IMR-90 (cell line): Measurements from ENCODE around the gene LAMA2. TPM values are rescaled to one million over a fixed set of nuclear protein-coding genes. Genes with fewer than 3 reads are reported as not detected.

Experiments used
- ATAC-seq: fragments of 200-7000 bp; cut with Tn5 transposase; 2 replicates; pipeline ENCODE4 v1.9.1; 2020; ENCODE audit warnings: low read depth, mild to moderate bottlenecking, moderate library complexity
- BruUV-seq: library from RNA; stranded (reverse); fragments of 400-500 nt; replicated peaks from 2 replicates; lab custom pipeline; 2021; lab: Mats Ljungman, UMichigan
- CTCF ChIA-PET: fragments of 300-600 bp; formaldehyde crosslinking; extraction: SDS; loops from one replicate; lab custom pipeline; 2021; ENCODE audit warnings: antibody characterized with exemption; lab: Yijun Ruan, JAX
- POLR2A ChIA-PET: fragments of 300-600 bp; sonication (Branson Sonifier 250); formaldehyde crosslinking; loops from one replicate; lab custom pipeline; 2022; ENCODE audit warnings: antibody characterized with exemption; ENCODE audit not compliant: unreplicated experiment; lab: Charles Lee
- DNase-seq: peaks from one replicate; pipeline ENCODE4 v3.0.0; 2013
- H2AFZ ChIP-seq: replicated peaks from 2 replicates; pipeline ENCODE3; 2013; ENCODE audit warnings: low read length, mild to moderate bottlenecking; ENCODE audit not compliant: poor library complexity
- H2AK5ac ChIP-seq: 2 replicates; pipeline ENCODE4 v1.6.1; 2013; ENCODE audit warnings: low read depth, low read length, inconsistent platforms
- H2AK9ac ChIP-seq: replicated peaks from 2 replicates; pipeline ENCODE3; 2013; ENCODE audit warnings: mild to moderate bottlenecking, low read depth, low read length, moderate library complexity; ENCODE audit not compliant: poor library complexity
- H2BK120ac ChIP-seq: 2 replicates; pipeline ENCODE4 v1.6.1; 2013; ENCODE audit warnings: low read depth, low read length, inconsistent platforms
- H2BK15ac ChIP-seq: 3 replicates; pipeline ENCODE4 v1.6.1; 2013; ENCODE audit warnings: low read depth, low read length, inconsistent platforms
- H2BK20ac ChIP-seq: 2 replicates; pipeline ENCODE4 v1.6.1; 2013; ENCODE audit warnings: low read depth, mild to moderate bottlenecking, inconsistent platforms, low read length, moderate library complexity
- H2BK5ac ChIP-seq: 2 replicates; pipeline ENCODE4 v1.6.1; 2013; ENCODE audit warnings: mild to moderate bottlenecking, low read depth, low read length, inconsistent platforms; ENCODE audit not compliant: poor library complexity, severe bottlenecking
- H3K14ac ChIP-seq: replicated peaks from 2 replicates; pipeline ENCODE4 v1.6.1; 2013; ENCODE audit warnings: low read depth, low read length, inconsistent platforms
- H3K18ac ChIP-seq: 2 replicates; pipeline ENCODE4 v1.6.1; 2013; ENCODE audit warnings: low read depth, low read length, control low read depth
- H3K23ac ChIP-seq: 2 replicates; pipeline ENCODE4 v1.6.1; 2013; ENCODE audit warnings: low read depth, low read length, inconsistent platforms
- H3K27ac ChIP-seq: 2 replicates; pipeline ENCODE4 v1.5.1; 2013; ENCODE audit warnings: mild to moderate bottlenecking, control low read depth, low read length; ENCODE audit not compliant: insufficient read depth
- H3K27me3 ChIP-seq: 2 replicates; pipeline ENCODE4 v1.6.1; 2013; ENCODE audit warnings: low read length; ENCODE audit not compliant: control insufficient read depth, insufficient read depth
- H3K36me3 ChIP-seq: 2 replicates; pipeline ENCODE4 v1.6.1; 2013; ENCODE audit warnings: low read length, mixed read lengths; ENCODE audit not compliant: control insufficient read depth, insufficient read depth
- H3K4ac ChIP-seq: 2 replicates; pipeline ENCODE4 v1.6.1; 2013; ENCODE audit warnings: low read depth, low read length, inconsistent platforms
- H3K4me1 ChIP-seq: 2 replicates; pipeline ENCODE4 v1.6.1; 2013; ENCODE audit warnings: low read length, mixed read lengths; ENCODE audit not compliant: control insufficient read depth, insufficient read depth
- H3K4me2 ChIP-seq: 2 replicates; pipeline ENCODE4 v1.6.1; 2013; ENCODE audit warnings: low read depth, mild to moderate bottlenecking, control low read depth, low read length, moderate library complexity
- H3K4me3 ChIP-seq: 2 replicates; pipeline ENCODE4 v1.5.1; 2013; ENCODE audit warnings: low read depth, mild to moderate bottlenecking, control low read depth, low read length, moderate library complexity; ENCODE audit not compliant: insufficient read depth
- H3K56ac ChIP-seq: 2 replicates; pipeline ENCODE4 v1.6.1; 2013; ENCODE audit warnings: low read length, inconsistent platforms; ENCODE audit not compliant: insufficient read depth; ENCODE audit errors: extremely low read depth
- H3K79me1 ChIP-seq, 2 experiments: 2 replicates each; pipeline ENCODE4 v1.6.1; 2013; ENCODE audit warnings: low read length in 2 of 2, inconsistent platforms in 1 of 2, low read depth in 1 of 2
- H3K9ac ChIP-seq: 2 replicates; pipeline ENCODE4 v1.6.1; 2013; ENCODE audit warnings: low read depth, low read length, control low read depth
- H3K9me1 ChIP-seq: 2 replicates; pipeline ENCODE4 v1.6.1; 2013; ENCODE audit warnings: low read length, inconsistent platforms; ENCODE audit not compliant: insufficient read depth
- H3K9me3 ChIP-seq: 2 replicates; pipeline ENCODE4 v1.6.1; 2013; ENCODE audit warnings: low read length; ENCODE audit not compliant: control insufficient read depth, insufficient read depth
- H4K20me1 ChIP-seq: 2 replicates; pipeline ENCODE4 v1.6.1; 2013; ENCODE audit warnings: low read length, inconsistent platforms; ENCODE audit not compliant: insufficient read depth
- H4K5ac ChIP-seq: 2 replicates; pipeline ENCODE4 v1.6.1; 2013; ENCODE audit warnings: mild to moderate bottlenecking, low read depth, low read length, control low read depth
- H4K8ac ChIP-seq, 2 experiments: 2 replicates each; pipeline ENCODE4 v1.6.1; 2013; ENCODE audit warnings: low read depth in 2 of 2, low read length in 2 of 2, control low read depth in 1 of 2, inconsistent platforms in 1 of 2
- H4K91ac ChIP-seq: 2 replicates; pipeline ENCODE4 v1.6.1; 2013; ENCODE audit warnings: low read depth, low read length, inconsistent platforms; ENCODE audit not compliant: insufficient read depth
- BHLHE40 ChIP-seq: fragments of 150-350 bp; IDR thresholded peaks from 2 replicates; pipeline ENCODE4 v1.6.1; 2016; ENCODE audit warnings: mild to moderate bottlenecking, low read depth, low read length
- CEBPB ChIP-seq: IDR thresholded peaks from 2 replicates; pipeline ENCODE4 v1.6.1; 2012; ENCODE audit warnings: low read depth, low read length, improper control_type of control experiment
- CHD1 ChIP-seq: IDR thresholded peaks from 2 replicates; pipeline ENCODE4 v1.6.1; 2012; ENCODE audit warnings: low read depth, low read length, improper control_type of control experiment
- ELK1 ChIP-seq: fragments of 150-350 bp; IDR thresholded peaks from 2 replicates; pipeline ENCODE4 v1.6.1; 2016; ENCODE audit warnings: low read depth, mild to moderate bottlenecking, low read length, moderate library complexity, borderline replicate concordance
- FOS ChIP-seq: fragments of 150-350 bp; IDR thresholded peaks from 2 replicates; pipeline ENCODE4 v1.6.1; 2016; ENCODE audit warnings: low read depth, low read length
- MAFK ChIP-seq: IDR thresholded peaks from 2 replicates; pipeline ENCODE4 v1.6.1; 2012; ENCODE audit warnings: low read depth, low read length, improper control_type of control experiment
- RCOR1 ChIP-seq: IDR thresholded peaks from 2 replicates; pipeline ENCODE4 v1.6.1; 2012; ENCODE audit warnings: mild to moderate bottlenecking, low read length, improper control_type of control experiment; ENCODE audit not compliant: insufficient replicate concordance
- SMC3 ChIP-seq: fragments of 150-350 bp; IDR thresholded peaks from 2 replicates; pipeline ENCODE4 v1.6.1; 2016; ENCODE audit warnings: low read depth, mild to moderate bottlenecking, antibody characterized with exemption, low read length, moderate library complexity
- WGBS, 2 experiments: methylation state at CpG; one replicate each; pipeline versions ENCODE4 v1.1.5 to v1.1.7; 2013; ENCODE audit warnings: missing lambda C conversion rate in 2 of 2; ENCODE audit not compliant: insufficient read length in 1 of 2; ENCODE audit errors: extremely low coverage in 2 of 2; 5-methylcytosine and 5-hydroxymethylcytosine counted together
- dilution Hi-C: fragments of 300-500 bp; cut with HindIII; formaldehyde crosslinking; loops from one replicate; pipeline ENCODE4 v1.14.3; 2018; ENCODE audit warnings: low sequenced_read_pairs; ENCODE audit not compliant: unreplicated experiment
- in situ Hi-C: fragments of 300-500 bp; cut with MboI; formaldehyde crosslinking; loops from 3 replicates; pipeline ENCODE4 v1.14.3; 2019; ENCODE audit warnings: low sequenced_read_pairs, inconsistent platforms, mixed read lengths
- intact Hi-C: fragments of 100-400 bp; cut with micrococcal nuclease; formaldehyde crosslinking; loops from 2 replicates; pipeline ENCODE4 v1.10.0; 2022
- polyA plus RNA-seq, 3 experiments: library from polyadenylated mRNA; depleted of rRNA; stranded (reverse); fragments of >200 nt; gene quantifications; 2 replicates each; pipeline ENCODE4 v1.2.3, GENCODE V29; 2012; ENCODE audit warnings: low replicate concordance in 1 of 3
- total RNA-seq: library from RNA; depleted of rRNA; stranded (reverse); fragments of >200 nt; gene quantifications from 2 replicates; pipeline ENCODE4 v1.2.3, GENCODE V29; 2012

Gene LAMA2
- total and polyA plus RNA-seq, 2 of the 4 experiments (the other 2 are of a cell fraction): 9.9 to 13.3 TPM

GRCh38 chr6:129340983-129341382 lies 458.0 kb downstream of the LAMA2 start:
- POLR2A ChIA-PET: interaction anchor here (0.6 kb wide), 1 partner anchor 548 kb away, joined by 12 read pairs; no protein-coding TSS in a partner anchor
- DNase-seq: peak; percentile 96
- no peaks in the 10 kb centered on the region for H3K27me3 ChIP-seq
- no peak overlapping the region for H3K14ac ChIP-seq
- H3K79me1 ChIP-seq: no peaks in the 10 kb centered on the region
- no peaks in the 10 kb centered on the region for H4K20me1 ChIP-seq
- H4K8ac ChIP-seq: no peak overlapping the region
- no peaks in the 10 kb centered on the region for H3K9me3 ChIP-seq
- TF ChIP-seq RCOR1: no peak
- TF ChIP-seq MAFK: 0 out of 2 replicates have a peak, but pooled peaks have one; percentile 3
- no peak for TF ChIP-seq ELK1
- TF ChIP-seq FOS: peak; percentile 55; the same call in 1 of the 2 replicates
- TF ChIP-seq BHLHE40: peak; percentile 35; the same call in 1 of the 2 replicates
- peak; percentile 96 for TF ChIP-seq CEBPB
- no peak for TF ChIP-seq CHD1
- no peak for TF ChIP-seq SMC3
- no peak overlapping the region for H3K4me2 ChIP-seq
- no peak overlapping the region for H3K4ac ChIP-seq
- CTCF ChIA-PET: no interaction called here
- no peak overlapping the region for H3K18ac ChIP-seq
- H2AFZ ChIP-seq: no peak overlapping the region
- no CpG with 5 or more reads among the region's 4 CpGs for WGBS, 2 experiments
- H4K91ac ChIP-seq: no peak overlapping the region
- no peak overlapping the region for H2BK20ac ChIP-seq
- H2AK9ac ChIP-seq: no peak overlapping the region
- H3K27ac ChIP-seq: no peak overlapping the region; the same call in 1 of the 2 replicates
- H2BK5ac ChIP-seq: peak overlapping the region; percentile 91
- no peak overlapping the region for H3K56ac ChIP-seq
- peaks cover 2% of the 10 kb centered on the region; the same call in 1 of the 2 replicates for H3K4me1 ChIP-seq
- H2BK15ac ChIP-seq: no peak overlapping the region
- H3K9me1 ChIP-seq: peaks cover 3% of the 10 kb centered on the region; the same call in 1 of the 2 replicates
- ATAC-seq: peak; percentile 68
- H3K36me3 ChIP-seq: no peaks in the 10 kb centered on the region
- H2AK5ac ChIP-seq: no peak overlapping the region
- no peak overlapping the region for H3K23ac ChIP-seq
- dilution Hi-C loops: no loop called here
- intact Hi-C loops: no loop called here
- H2BK120ac ChIP-seq: no peak overlapping the region
- H3K4me3 ChIP-seq: no peak overlapping the region
- in situ Hi-C loops: no loop called here
- H4K5ac ChIP-seq: no peak overlapping the region
- no peak overlapping the region for H3K9ac ChIP-seq
- no TSS peak for BruUV-seq
